Fibroblast of skin of right biceps (primary cell): ENCODE results near the gene ADCY3.

Experiments
- DNase-seq: peaks from one replicate; pipeline ENCODE4 v3.0.0-alpha.2; 2013

Gene ADCY3

DNA sequence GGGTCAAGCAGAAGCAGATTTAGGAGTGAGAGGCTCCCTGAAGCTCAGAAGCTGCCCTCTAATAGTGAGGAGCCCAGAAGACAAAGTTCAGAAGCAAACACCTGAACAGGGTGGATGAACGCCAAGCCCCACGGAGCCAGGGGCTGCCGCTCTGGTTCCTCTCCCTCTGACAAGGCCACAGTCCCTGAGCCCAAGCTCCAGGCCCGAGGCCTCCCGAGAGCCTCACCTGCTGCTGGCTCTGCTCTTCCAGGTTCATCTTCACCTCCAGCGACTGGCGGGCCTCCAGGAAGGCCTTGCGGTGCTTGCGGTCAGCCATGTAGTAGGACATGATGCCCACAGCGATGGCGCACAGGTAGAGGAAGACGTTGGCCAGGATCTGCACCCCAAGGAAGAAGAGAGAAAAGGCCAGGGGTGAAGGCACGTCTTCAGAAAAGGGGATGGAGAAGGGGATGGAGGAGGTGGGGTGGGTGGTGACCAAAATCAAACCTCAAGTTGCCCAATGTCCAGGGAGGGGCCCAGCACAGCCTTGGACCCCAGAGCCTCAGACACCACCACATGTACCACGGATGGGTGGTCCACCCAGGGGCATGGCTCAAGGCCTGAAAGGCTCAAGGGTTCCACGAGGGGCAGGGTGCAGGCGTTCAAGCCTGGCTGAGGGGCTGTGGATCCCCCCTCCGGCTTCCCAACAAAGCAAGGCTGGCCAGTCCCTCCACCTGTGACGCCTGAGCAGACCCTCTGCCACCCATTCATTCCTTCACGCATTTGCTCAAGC lies 47.5 kb downstream of the ADCY3 start:
- no peak for DNase-seq

DNA sequence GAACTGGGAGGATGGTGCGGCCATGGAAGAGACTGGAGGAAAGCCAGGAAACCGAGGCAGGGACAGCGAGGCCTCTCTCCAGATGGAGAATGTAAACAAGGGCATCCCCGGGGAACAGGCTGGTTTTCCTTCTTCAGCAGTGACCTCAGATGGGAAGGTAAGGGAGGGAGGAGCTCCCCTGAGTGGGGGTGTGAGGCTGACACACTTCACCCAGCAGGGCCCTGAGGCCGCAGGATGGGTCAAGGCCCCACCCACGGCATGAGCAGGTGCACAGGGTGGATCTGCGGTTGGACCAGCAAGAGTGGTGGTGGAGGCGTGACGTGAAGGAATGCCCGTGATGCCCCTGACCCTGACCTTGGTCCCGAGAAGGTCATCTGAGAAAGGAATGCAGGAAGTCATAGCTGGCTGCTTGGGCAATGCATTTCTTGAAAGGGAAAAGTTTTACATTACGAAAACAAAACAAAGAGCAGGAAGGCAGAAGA lies 48.1 kb downstream of the ADCY3 start:
- no peak for DNase-seq

DNA sequence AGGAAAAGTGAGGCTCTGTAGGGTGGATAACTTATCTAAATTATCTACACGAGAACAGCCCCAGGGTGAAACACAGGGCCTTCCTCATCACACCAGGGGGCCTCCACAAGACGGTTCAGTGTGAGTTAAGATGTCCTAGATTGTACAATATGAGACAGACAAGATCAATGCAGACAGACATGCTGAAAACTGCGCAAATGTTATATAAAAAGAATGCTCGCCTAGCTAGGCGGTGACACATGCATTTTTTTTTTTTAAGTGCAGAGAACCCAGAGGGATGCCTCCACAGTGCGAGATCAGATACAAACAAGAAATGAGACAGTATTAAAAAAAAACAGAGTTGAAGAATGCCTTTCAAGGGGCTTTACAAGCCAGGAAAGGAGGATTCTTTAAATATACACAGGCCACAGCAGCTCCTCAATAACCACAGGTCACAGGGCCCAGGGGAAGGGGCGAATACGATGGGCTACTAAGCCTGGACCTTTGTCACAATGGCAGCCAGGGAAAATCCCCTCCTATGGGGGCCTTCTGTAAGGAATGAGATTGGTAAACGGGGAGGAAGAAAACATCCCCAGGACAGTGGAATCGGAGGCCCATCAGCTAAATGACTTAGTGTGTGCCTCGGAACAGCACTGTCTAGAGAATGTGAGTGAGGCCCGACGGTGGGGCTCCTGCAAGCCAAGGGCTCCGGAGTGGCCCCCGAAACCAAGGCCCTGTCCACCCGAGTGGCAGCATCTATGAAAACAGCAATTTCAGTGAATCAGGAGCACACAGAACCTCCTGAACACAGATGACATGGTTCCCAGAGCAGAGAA lies 48.9 kb downstream of the ADCY3 start:
- DNase-seq: no peak

DNA sequence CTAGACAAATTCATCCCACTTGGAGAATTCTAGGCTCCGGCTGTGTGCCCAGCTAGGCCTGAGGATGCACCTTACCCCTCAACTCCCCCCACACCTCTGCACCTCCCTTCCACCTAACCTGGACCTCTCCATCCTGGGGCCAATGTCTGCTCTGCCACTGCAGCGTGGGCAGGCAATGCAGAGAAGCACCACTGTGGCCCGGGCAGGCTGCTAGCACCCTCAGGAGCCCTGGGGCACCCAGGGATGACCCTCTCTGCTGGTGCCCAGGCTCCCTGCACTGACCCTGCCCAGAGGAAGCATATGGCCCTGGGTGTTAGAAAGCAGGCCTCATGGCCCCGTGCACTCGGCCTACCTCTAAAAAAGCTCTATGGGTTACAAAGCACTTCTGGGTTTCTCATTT lies 49.6 kb downstream of the ADCY3 start:
- DNase-seq: no peak

DNA sequence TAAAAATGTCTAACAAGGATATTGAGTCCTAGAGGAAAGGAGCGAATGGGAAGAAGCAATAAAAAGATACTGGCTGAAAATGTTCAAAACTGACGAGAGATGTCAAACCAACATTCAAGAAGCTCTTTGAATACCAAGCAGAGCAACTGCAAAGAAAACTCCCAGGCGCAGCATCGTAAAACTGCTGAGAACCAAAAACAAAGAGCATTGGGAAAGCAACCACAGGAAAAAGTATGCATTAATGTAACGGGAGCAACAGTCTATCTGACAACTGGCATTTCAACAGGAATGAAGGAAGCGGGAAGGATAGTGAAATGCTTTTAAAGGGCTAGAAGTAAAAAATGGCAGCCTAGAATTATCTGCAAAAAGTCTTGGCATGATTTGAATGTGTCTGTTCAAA lies 53.1 kb downstream of the ADCY3 start:
- no peak for DNase-seq

DNA sequence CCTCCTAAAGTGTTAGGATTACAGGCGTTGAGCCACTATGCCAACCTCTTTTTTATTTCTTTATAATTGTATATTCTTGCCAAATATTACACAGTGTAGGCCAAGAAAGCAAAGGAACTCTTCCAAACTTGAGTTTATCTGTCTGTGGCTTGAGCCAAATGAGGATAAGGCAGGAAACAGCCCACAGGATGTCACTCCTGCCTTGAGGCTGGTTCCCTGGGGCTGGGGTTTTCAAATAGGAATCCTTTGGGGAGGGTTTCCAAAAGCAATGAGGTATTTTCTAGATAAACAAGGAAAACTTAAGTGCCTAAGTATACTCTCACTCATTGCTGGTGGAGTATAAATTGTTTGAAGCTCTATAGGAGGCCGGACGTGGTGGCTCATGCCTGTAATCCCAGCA lies 56.4 kb downstream of the ADCY3 start:
- DNase-seq: peak; percentile 33

DNA sequence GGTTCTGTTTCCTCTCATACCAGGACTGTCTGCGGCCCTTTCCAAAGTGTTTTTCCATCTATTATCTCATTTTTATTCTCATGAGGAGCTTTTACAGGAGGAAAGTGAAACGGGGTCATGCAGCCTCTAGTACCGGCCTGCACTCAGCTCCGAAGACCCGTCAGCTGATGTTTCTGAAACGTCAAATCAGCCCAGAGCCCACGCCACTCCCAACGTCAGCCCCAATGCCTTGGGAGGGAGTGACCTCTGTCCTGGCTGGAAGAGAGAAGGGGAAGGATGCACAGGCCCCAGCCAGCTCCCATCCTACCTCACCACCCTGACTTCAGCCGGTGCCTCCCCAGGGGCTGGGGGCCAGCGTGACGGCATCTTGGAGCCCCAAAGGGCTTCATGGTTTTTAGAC lies 58.5 kb downstream of the ADCY3 start:
- DNase-seq: no peak

DNA sequence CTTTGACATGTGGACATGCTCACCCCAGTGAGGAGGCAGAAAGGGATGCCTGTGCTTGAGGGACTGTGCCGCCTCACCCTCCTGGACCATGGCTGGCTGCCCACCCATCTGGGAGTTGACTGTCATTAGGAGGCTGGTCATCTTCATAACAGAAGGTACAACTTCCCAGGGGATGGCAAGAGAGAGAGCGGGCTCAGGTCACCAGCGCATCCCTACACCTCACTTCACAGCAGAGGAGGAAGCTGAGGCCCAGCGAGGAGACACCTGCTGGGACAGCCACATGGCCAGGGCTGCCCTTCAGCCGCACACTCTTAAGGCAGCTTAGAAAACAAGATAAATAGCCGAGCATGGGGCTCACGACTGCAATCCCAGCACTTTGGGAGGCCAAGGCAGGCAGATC lies 59.4 kb downstream of the ADCY3 start:
- DNase-seq: no peak

DNA sequence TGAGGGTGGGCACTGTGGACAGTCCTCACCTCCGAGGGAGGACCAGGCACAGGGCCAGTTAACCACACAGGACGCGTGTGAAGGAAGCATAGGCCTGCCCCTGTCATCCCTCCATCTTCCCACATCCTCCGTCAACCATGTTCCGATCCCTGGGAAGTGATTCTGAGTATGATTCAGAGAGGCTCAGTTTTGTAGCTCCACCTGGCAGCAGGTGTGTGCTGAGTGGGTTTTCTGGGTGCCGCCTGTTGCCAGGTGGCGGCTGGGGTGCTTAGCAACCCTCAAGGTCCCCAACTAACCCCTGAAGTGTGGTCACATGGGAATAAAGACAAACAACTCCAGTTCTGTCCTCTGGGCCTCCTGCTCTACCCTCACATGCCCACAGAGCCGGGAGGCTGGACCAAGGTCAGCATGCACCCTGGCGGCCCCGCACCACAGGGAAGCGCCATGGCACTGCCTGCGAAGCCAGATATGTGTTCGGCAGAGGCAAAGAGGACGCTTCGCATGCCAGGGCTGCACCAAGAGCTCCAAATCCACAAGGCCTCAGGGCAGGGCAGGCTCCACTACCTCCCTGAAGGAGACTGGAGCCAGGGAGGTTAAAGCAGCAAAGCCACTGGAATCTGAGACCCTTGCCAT lies 60.0 kb downstream of the ADCY3 start:
- DNase-seq: no peak

DNA sequence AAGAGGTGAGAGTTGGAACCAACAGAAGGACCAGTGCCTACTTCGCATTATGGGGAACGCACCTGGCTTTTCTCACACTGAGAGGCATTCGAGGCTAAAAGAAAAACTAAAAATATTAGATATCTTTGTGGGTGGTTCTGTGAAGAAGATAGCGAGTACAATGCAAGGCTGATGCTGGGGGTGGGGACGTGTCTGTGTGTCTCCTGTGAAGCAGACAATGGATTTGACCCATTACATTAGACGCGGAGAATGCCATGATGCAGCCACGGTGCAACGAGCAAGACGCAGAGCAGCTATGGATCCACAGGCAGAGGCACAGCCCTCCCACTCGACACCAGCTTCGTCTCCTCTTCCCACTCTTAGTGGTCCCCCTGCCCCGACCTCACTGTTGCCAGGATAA lies 61.0 kb downstream of the ADCY3 start:
- no peak for DNase-seq

DNA sequence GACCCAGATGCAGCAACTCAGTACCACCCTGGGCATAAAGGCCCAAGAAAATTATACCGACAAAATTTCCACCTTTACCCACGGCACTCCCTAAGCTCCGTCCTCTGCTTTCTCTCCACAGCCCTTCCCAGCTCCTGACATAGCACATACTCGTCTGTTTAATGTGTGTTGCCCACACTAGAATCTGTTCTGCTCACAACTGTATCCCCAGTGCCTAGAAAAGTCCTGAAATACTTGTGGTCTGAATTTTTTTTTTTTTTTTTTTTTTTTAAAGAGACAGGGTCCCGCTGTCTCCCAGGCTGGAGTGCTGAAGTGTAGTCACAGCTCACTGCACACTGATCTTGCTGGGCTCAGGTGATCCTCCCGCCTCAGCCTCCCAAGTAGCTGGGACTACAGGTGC lies 62.3 kb downstream of the ADCY3 start:
- peak; percentile 24 for DNase-seq

DNA sequence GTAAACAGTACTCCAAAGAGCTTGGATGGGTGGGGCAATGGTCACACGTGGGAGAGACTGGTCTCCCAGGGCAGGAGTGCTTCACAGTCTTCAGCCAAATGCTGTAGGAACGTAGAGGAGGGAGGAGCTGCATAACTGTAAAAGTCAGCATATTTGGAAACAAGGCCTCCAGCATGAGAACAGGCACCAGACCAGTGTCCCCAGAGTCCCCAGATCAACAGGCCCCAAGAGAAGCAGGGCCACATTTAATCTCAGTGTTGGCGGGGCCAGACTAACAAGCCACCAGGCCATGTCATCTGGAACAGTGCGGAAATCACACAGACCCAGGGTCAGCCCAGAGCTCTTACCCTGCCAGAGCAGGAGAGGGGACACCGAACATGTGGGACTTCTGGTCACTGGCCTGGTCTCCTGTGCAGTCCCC lies 63.2 kb downstream of the ADCY3 start:
- DNase-seq: no peak

DNA sequence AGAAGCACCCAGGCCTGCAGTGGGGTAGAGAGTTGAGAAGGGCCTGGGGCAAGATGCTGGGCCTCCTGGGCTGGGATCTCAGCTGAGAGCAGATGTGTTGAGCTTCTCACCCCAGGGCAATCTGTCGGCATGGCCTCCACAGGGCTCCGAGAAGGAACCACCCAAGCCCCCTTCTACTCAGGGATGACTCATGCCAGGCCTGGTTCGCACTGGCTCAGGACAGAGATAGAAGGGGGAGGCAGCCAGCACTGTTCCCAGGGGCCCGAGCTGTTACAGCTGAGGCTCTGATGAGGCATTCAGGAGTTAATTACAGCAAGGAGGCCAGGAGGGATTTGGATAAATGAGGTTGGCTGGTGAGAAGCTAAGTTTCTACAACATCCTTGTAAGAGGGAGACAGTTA lies 64.3 kb downstream of the ADCY3 start:
- DNase-seq: peak; percentile 80

DNA sequence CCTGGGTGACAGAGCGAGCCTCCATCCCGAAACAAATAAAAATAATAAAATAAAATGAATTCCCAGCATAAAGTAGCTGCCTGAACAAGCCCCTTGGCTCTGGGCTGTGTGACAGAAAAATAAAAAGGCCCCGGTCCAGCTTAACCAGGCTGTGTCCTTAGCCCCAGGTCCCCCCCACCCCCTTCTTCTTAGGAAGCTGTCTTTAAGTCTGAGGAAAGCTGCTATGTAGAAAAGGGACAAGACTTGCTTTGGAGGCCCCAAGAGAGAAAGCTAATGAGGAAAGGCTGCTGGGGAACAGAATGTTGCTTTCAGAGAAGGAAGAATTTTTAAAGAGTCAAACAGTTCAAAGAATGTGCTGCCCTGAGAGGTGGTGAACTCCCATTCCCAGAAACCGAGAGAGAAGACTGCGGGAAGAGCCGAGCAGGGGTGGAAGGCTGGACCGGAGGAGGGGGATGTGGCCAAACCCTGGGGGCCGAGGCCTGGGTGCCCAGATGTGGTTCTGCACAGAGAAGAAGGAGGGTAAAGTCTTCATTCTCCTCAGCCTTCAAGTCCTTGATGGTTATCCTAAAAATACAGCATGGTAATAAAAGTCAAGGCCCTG lies 64.9 kb downstream of the ADCY3 start:
- DNase-seq: no peak

DNA sequence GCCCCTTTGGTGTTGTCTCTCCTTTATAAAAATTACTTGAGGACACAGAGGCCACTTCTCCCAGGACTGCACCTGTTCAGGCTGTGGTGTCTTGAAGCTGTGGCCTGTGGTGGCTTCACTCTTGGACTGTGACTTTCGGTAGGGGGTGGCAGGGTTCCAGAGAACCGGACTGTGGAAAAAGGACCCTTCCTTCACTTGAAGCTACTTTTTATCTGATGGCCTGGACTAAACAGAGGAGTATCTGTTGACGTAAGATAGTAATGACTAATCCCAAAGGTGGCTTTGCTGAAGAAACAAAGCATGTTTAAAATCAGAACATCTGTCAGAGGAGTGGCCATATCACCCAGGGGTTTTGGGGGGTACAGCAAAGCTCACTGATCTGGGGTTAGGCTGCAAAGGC lies 66.0 kb downstream of the ADCY3 start:
- DNase-seq: no peak

DNA sequence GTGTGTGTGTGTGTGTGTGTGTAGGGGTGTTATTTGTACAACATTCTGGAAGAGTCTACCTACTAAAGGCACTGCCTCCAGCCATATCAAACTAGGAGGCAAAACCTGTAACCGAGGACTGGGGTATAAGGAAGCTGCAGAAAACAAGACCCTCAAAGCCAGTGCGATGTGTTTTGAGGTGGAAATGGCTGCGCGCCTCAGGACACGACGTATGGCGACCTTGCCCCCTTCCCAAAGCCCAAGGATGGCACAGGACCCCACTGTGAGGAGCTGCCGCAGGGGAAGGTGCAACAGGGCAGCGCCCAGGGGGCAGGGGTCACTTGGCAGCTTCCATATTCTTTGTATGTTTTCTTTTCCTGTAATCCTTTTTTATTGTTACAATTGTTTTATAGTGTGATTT lies 67.0 kb downstream of the ADCY3 start:
- no peak for DNase-seq

DNA sequence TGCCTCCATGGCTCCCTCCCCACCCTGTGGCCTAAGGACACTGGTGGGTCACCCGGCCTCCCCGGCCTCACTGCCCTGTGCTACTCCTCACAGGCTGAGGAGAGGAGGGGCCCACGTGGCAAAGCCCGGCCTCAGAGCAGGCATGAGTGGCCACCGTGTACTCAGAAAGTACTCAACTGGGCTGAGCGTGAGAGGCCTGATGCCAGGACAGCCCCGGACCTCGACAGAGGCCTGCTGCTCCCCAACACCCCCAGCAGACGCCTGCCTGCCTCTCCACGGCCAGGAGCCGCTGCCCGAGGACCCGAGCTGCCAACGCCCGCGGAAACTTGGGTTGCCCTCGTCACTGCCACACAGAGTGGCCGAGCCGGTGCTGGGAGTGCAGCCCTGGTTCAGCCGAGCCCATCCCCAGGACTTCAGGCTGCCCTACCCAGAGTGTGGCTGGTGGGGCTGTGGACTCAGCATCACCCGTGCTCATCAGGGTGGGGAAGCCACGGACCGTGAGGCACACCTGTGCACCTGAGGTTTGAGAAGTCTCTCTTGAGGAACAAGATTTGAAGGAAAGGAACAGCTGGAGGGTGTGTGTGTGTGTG lies 67.5 kb downstream of the ADCY3 start:
- no peak for DNase-seq

DNA sequence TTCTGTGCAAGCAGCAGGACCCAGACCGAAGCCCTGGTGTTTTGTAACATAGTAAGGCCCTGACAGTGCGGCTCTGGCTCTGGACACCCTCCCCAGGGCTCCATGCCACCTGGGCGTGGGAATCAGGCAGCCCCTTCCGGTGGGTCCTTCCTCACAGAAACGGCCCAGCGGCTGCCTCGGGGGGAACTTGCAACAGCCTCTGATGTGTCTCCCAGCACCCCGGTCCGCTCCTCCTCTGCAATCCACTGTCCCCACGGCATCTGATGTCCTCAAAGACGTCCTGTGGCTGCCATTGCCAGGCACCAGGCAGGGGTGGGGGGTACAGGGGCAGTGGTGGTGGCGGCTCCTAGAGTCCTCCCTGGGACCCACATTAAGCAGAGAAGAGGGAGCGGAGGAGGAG lies 68.0 kb downstream of the ADCY3 start:
- DNase-seq: no peak

DNA sequence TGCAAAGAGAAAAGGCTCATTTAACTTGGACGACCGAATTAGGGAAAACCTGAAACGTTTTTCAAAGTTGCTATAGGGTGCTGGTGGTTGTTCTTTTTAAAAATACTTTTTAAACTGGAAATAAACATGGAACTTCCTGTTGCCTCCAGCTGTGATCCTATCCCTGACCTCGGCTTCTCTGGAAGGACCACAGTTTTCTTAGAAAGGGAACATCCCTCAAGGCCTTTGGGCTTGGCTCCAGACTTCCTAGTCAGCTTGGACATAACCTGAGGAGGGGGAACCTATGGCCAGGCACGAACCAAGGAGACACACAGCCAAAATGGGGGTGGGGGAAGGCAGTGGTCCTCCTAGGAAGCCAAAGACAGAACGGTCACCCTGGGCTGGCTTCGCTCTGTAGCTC lies 69.1 kb downstream of the ADCY3 start:
- DNase-seq: no peak

DNA sequence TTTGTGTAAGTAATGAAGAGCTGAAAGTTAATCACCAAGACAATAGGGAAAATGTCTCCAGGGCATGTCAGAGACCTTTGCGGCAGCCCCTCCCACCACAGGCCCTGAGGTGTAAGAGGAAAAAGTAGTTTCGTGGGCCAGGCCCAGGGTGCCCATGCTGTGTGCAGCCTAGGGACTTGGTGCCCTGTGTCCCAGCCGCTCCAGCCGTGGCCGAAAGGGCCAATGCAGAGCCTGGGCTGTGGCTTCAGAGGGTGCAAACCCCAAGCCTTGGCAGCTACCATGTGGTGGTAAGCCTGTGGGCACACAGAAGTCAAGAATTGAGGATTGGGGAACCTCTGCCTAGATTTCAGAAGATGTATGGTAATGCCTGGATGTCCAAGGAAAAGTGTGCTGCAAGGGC lies 74.3 kb downstream of the ADCY3 start:
- DNase-seq: no peak

DNA sequence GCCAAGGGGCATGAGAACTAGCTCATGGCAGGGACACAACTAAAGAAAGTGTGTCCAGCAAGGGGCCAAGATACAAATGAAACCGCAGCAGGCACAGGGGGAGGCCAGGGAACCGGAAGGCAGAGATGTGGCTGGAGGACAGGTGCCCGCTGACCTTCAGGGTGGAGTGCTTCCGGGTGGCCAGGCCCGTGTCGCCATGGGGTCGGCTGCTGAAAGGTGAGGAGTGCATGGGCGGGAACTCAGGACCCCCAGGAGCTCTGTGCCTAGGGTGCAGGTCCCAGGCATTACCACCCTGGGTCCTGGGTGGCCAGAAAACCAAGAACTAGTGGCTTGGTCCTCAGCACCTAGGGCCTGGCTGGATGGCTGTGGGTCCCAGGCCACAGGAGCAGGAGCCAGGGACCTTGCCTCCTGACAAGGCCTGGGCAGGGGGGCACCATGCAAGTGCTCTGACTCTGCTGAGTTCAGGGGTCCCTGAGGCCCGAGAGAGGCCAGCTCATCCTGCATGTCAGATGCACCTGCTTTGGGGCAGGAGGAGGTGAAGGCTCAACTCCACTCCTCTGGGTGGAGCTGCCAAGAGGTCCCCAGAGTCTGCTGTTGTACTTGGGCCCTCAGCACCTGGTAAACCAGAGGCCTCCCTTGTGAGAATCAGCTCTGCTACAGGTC lies 75.9 kb downstream of the ADCY3 start:
- no peak for DNase-seq

DNA sequence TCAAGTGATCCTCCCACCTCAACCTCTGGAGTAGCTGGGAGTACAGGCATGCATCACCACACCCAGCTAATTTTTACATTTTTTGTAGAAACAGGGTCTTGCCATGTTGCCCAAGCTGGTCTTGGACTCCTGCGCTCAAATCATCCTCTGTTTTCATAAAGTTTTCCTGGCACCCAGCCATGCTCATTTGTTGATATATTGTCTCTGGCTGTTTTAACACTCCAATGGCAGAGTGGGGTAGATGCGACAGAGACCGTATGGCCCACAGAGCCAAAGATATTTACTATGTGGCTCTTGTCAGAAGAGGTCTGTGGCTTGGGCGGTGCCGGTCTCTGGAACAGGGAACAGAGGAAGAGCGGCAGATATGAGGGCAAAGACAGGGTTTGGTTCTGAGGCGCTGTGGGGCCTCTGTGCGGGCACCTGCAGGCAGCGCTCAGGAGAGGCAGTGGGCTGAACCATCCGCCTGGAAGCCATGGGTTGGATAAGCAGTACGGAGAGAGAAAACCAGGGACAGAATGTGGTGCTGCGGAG lies 76.6 kb downstream of the ADCY3 start:
- no peak for DNase-seq
